ENCODE results near the gene LIPC. TPM values are rescaled to one million over a fixed set of nuclear protein-coding genes. Genes with fewer than 3 reads are reported as not detected.

Gene LIPC
- total RNA-seq, 4 donors from 2014 or later, result 0.47 TPM; not detected in 3

DNA sequence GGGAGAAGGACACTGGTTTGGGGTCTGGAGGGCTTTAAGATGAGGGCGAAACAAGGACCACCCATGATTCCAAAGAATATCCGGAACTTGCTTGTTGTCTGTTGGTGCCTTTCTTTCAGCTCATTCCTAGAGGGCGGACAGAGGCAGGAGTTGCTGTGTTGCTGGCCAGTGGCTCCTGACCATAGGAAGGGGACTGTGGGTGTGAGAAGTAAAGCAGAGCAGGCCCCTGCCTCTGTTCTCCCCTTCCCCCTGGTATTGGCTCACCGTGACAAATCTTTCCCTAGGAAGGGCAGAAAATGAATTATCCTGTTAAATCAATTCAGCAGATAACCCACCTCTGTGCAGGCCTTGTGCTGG, 89.1 kb downstream of the LIPC start:
- no peak overlapping the region for H3K27ac ChIP-seq
- H3K9me3 ChIP-seq, result no peaks in the 10 kb centered on the region
- ATAC-seq (no peak), DNase-seq (no peak)
- TF ChIP-seq, protein P1, sequence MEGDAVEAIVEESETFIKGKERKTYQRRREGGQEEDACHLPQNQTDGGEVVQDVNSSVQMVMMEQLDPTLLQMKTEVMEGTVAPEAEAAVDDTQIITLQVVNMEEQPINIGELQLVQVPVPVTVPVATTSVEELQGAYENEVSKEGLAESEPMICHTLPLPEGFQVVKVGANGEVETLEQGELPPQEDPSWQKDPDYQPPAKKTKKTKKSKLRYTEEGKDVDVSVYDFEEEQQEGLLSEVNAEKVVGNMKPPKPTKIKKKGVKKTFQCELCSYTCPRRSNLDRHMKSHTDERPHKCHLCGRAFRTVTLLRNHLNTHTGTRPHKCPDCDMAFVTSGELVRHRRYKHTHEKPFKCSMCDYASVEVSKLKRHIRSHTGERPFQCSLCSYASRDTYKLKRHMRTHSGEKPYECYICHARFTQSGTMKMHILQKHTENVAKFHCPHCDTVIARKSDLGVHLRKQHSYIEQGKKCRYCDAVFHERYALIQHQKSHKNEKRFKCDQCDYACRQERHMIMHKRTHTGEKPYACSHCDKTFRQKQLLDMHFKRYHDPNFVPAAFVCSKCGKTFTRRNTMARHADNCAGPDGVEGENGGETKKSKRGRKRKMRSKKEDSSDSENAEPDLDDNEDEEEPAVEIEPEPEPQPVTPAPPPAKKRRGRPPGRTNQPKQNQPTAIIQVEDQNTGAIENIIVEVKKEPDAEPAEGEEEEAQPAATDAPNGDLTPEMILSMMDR (IDR thresholded peaks at IDR 0.05 in 4 of 5, conservative IDR thresholded peaks at IDR 0.05 in 1 of 5), result no peak
- no peak for TF ChIP-seq POLR2A (IDR thresholded peaks at IDR 0.05)
- H3K4me3 ChIP-seq, result no peak overlapping the region
- H3K4me1 ChIP-seq, result peaks cover 12 to 16% of the 10 kb centered on the region in 2 donors
- intact Hi-C loops (cut with DNase I; ENCODE audit: low total_unique reads) (loop anchor here (10.0 kb wide), 1 partner anchor 224 kb away; the partner anchor contains the start of gene ADAM10), in situ Hi-C loops (cut with MboI; ENCODE audit: low sequenced_read_pairs in 4 of 4) (no loop called here)
- no peaks in the 10 kb centered on the region for H3K36me3 ChIP-seq
- H3K27me3 ChIP-seq, result no peaks in the 10 kb centered on the region

GRCh38 chr15:58521293-58521991, 89.7 kb downstream of the LIPC start:
- Histone ChIP-seq H3K9me3 (no peaks in the 10 kb centered on the region), H3K27me3 (no peaks in the 10 kb centered on the region), H3K36me3 (no peaks in the 10 kb centered on the region), H3K27ac (no peak overlapping the region), H3K4me1 (peaks cover 12 to 16% of the 10 kb centered on the region in 2 donors), H3K4me3 (no peak overlapping the region)
- TF ChIP-seq, protein P1 (IDR thresholded peaks at IDR 0.05 in 4 of 5, conservative IDR thresholded peaks at IDR 0.05 in 1 of 5), result no peak
- TF ChIP-seq POLR2A (IDR thresholded peaks at IDR 0.05), result no peak
- DNase-seq (peak; percentile 22 to 29), ATAC-seq (no peak)
- in situ Hi-C loops (cut with MboI; ENCODE audit: low sequenced_read_pairs in 4 of 4) (no loop called here), intact Hi-C loops (cut with DNase I; ENCODE audit: low total_unique reads) (loop anchor here (10.0 kb wide), 1 partner anchor 223 kb away; the partner anchor contains the start of gene ADAM10)

GRCh38 chr15:58522391-58522790, 90.6 kb downstream of the LIPC start:
- peaks cover 12 to 16% of the 10 kb centered on the region in 2 donors for H3K4me1 ChIP-seq
- in situ Hi-C loops (cut with MboI; ENCODE audit: low sequenced_read_pairs in 4 of 4), result no loop called here
- H3K9me3 ChIP-seq, result no peaks in the 10 kb centered on the region
- DNase-seq, result peak in 1 of 2 donors; percentile 39
- TF ChIP-seq, protein P1 (IDR thresholded peaks at IDR 0.05 in 4 of 5, conservative IDR thresholded peaks at IDR 0.05 in 1 of 5), result no peak
- no peak for TF ChIP-seq POLR2A (IDR thresholded peaks at IDR 0.05)
- H3K4me3 ChIP-seq, result no peak overlapping the region
- H3K36me3 ChIP-seq, result no peaks in the 10 kb centered on the region
- peak overlapping the region in 1 of 4 donors; percentile 10 for H3K27ac ChIP-seq
- intact Hi-C loops (cut with DNase I; ENCODE audit: low total_unique reads), result loop anchor here (10.0 kb wide), 1 partner anchor 222 kb away; the partner anchor contains the start of gene ADAM10
- peak; percentile 28 to 45 for ATAC-seq
- H3K27me3 ChIP-seq, result no peaks in the 10 kb centered on the region

GRCh38 chr15:58522865-58523264, 91.1 kb downstream of the LIPC start:
- TF ChIP-seq, protein P1 (IDR thresholded peaks at IDR 0.05 in 4 of 5, conservative IDR thresholded peaks at IDR 0.05 in 1 of 5), result no peak
- TF ChIP-seq POLR2A (IDR thresholded peaks at IDR 0.05), result no peak
- H3K4me1 ChIP-seq, result peaks cover 12 to 18% of the 10 kb centered on the region in 2 donors
- H3K27me3 ChIP-seq, result no peaks in the 10 kb centered on the region
- H3K27ac ChIP-seq, result peak overlapping the region in 1 of 4 donors; percentile 29
- in situ Hi-C loops (cut with MboI; ENCODE audit: low sequenced_read_pairs in 4 of 4), result no loop called here
- DNase-seq (no peak), ATAC-seq (peak; percentile 9 to 19)
- H3K36me3 ChIP-seq, result no peaks in the 10 kb centered on the region
- H3K4me3 ChIP-seq, result no peak overlapping the region
- no peaks in the 10 kb centered on the region for H3K9me3 ChIP-seq
- intact Hi-C loops (cut with DNase I; ENCODE audit: low total_unique reads), result loop anchor here (10.0 kb wide), 1 partner anchor 222 kb away; the partner anchor contains the start of gene ADAM10
